HG02885 (cell line): ENCODE measurements around the gene NEK6.

Experiments used
- ATAC-seq: cut with Tn5 transposase; IDR thresholded peaks from one replicate; pipeline ENCODE4 v1.9.1; 2021; ENCODE audit warnings: mild to moderate bottlenecking; ENCODE audit not compliant: unreplicated experiment, poor library complexity

Gene NEK6

DNA sequence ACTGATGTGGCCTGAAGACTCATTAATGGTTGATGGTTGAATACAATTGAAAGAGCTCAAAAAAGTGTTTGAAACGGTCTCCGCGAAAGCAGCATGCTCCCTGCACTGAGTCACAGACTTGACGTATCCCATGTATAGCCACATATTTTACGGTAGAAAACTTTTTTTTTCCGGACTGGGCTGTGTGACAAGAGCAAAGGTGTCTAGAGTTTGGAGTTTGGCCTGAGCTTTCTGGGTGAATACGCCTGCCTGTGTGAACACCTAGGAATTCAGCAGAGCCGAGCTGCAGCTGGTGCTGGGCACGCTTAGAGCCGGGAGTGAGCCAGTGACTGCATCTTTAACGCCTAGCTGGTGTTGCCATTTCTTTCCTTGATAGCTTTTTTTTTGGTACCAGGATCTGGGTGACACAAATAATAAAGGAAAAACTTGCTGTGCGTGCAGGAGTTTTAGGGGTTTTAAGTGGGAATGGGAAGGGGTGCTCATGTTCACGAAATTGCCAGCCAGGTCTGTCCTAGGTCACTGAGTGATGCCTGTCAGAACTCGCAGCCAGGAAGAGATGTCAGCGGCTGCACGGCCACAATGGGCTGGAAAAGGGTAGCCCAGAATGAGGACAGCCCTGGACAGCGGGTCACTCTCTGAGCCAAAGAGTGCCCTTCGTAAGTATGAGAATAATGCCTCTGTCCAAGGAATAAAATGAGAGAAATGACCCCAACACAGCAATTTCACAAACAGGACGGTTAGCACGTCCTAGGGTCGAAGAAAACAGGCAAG, 105.8 kb downstream of the NEK6 start:
- no peak for ATAC-seq

DNA sequence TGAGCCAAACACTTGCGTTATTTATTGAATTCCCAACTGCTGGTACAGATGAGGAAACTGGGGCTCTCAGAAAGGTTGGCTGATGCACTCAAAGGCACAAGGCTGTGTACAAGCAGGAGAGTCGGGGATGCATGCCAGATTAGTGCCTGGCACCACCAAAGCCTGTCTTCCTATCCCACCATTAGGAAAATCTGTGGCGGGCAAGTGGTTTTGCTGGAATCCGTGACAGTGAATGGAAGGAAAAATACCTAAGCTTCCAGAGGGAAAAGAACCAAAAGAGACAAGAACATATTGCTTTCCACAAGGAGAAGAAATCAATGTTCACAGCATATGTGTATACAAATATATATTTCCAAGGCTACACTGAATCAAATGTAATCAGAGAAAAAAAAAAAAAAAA, 106.4 kb downstream of the NEK6 start:
- no peak for ATAC-seq

GRCh38 chr9:124365036-124365435, 107.3 kb downstream of the NEK6 start:
- ATAC-seq: no peak

DNA sequence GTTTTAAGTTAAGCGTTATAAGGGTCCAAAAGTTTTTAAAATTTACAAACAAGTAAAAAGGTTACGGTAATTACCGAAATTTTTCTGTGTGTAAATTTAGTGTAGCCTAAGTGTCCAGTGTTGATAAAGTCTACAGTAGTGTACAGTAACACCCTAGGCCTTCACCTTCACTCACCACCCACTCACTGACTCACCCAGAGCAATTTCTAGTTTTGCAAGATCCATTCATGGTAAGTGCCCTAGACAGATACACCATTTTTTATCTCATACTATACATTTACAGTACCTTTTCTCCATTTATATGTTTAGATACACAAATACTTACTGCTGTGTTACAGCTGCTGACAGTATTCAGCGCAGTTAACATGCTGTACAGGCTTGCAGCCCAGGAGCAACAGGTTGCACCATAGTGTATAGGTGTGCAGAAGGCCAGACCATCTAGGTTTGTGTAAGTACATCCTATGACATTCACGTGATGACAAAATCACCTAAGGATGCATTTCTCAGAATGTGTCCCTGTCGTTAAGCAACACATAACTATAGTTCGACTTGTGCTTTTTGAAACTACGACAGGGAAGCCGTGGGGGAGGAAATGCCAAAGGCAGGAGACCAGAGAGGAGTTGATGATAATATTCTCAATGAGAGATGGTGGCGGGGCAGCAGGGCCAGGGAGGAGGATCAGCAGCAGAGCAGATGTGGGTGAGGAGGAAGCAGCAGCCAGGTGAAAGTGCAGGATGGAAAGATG, 108.9 kb downstream of the NEK6 start:
- no peak for ATAC-seq

DNA sequence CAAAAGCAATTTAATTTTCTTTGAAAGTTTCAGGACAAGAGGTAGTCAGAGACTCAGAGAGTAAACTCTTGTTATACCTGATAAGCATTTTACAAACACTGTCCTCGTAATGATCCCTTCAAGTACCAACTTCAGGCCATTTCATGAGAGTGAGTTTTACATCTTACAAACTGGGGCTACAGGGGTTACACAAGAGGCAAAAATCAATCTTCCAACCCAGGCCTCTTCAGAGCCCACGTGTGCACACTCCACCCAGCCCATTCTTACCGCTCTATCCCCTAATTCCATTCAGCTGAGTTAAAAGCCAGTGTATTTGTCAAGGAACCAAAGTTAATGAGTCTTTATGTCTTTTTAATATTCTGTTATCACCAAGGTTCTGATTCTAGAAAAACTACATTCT, 110.9 kb downstream of the NEK6 start:
- no peak for ATAC-seq

DNA sequence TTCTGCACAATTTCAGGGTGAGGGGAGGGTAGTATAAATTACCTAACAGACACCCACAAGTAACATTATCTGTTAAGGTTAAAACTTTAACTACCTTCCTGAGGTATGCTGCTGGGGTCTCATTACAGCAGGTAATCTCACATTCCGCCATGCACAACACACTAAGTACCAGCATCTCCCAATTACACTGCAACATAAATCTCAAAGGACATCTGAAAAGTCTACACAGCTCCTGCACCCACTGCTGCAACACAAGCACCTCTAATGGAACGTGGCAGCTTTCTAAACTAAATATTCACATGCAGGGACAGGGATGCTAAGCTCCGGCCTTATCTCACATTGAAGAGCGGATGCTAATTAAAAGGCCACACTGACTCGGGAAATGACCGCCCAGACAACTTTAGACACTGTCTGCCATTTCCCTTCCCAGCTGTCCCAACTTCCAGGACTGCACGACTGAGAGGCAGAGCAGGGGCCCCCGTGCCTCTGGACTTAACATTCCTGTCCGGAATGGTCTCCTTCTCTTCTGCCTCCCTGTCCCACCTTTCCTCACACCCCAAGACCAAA, 111.6 kb downstream of the NEK6 start:
- ATAC-seq: no peak

DNA sequence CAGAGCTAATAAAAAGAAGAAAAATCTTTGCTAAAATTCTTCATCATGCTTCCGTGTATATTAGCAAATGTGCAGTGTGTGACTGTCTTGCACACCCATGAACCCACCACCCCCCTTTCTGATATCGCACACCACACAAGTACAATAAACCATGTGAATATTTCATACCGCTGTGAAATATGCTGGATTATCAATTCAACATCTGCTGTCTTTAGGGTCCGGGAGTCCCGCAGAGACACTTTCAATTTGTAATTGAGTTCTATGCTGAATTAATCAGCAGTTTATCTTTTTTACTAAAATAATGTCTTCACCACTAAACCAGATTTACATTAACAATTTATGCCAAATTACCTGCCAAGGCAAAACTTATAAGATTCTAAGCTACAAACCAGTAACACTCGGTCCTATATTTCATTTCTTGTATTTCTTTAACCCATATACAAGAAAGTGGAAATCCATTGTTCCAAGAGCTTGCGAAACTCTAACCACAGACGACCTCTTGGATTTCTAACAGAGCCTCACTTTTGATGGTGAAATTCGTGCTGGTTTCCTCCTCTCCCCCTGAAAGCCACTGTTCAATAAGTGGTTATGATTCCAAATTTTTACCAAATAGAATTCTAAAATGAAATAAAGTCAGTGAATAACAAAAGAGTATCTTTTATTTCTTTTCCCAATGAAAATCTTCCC, 113.3 kb downstream of the NEK6 start:
- no peak for ATAC-seq

DNA sequence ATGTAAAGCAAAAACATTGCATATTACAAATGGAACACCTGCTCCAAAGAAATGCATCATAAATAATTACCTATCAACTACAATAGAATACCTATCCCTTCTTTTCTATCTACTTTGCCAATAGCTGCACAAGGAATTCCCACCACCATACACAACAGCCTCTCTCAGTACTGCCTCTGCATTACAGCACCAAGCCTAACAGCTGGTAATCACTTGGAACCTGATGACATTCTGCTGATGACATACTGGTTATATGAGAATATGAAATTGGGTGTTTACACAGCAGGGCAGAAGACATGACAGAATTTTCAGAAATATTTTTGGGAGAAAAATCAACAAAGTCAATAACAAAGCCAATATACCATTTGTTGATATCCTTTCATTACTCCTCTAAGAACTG, 114.3 kb downstream of the NEK6 start:
- no peak for ATAC-seq

DNA sequence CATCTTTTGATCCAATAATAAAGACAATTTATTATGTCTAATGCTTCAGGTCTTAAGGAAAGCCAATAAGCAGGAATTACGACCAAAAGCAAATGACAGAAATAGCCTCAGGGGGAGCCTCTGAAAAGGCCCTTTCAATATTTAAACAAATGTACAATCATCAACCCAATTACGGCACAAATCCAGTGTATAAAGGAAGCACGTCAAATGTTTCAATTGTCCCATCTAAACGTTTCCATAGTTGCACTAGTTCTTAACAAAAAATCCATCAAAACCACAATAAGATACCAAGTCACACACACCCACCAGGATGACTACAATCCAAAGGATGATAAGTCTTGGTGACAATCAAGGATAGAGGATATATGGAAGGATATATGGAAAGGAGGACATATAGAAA, 115.6 kb downstream of the NEK6 start:
- ATAC-seq: no peak

GRCh38 chr9:124373851-124374250, 116.1 kb downstream of the NEK6 start:
- no peak for ATAC-seq

- ATAC-seq: no peak
Measured at GRCh38 chr9:124375726-124376125, 118.0 kb downstream of the NEK6 start.

DNA sequence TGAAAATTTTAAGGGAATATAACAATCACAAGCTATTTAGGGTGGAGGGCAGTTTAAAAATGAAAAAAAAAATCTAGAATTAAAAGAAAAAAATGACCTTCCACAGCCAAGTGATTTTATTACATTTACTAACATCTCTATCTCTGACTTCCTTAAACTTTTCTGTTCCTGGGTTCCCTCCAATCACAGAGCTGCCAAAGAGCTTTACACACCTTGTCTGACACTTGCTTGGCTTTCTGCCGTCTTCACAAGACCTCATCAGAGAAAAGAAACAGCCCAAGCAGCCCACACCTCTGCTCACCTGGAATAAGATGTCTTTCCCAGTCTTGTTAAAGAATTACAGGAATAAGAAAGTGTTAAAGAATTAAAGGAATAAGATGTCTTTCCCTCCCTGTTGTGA, 118.6 kb downstream of the NEK6 start:
- ATAC-seq: no peak

- ATAC-seq: no peak
Measured at GRCh38 chr9:124377551-124378406, 120.0 kb downstream of the NEK6 start.

DNA sequence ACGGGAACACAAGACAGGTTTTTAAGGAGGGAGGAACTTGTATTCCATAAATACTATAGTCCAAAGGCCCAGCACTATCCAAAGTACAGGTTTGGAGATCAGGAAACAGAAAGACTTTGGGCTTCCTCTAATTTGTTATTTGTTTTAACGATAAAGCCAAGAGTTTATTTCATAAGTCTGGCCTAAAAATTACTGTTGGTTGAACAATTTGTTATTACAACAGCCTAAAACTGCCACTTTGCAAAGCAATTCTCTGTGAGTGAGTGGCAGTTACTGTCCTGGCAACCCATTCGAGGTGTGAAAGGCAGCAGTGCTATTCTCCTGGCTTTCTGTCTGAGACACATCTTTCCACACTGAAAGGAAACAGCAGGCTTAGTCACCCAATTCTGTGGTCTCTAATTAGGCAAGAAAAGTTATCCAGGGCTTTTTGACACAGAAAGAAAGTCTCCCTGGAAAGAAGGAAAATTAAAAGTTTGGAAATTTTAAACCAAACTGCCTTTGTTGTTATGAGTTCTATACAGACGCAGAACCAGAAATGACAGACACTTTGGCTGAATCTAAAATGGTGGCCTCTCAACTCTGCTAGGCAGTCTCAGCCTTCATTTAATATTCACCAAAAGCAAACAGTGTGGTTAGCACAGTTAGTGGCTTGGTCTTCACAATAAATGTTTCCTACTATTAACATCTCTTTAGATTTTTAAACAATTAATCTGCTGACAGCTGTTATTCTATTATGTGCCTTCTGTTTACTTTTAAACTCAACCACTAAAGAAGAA, 123.6 kb downstream of the NEK6 start:
- ATAC-seq: no peak

DNA sequence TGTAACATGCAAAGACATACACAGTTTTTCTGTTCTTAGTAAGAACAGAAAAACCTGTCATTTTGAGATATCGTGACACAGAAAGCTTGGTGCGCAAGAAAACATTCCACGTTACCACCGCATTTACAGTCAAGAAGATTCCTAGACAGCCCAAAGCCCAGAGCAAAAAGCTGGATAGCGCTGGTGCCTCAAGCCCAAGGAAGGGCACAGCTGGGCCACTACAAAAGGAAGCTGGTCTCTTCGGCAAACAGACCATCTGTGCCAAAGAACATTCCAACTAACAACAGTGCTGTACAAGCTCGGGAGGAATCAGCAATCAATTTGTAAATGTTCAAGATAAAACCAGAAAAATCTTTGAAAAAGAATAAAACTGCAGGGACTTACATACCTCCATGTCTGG, 126.5 kb downstream of the NEK6 start:
- ATAC-seq: no peak

GRCh38 chr9:124384846-124385245, 127.1 kb downstream of the NEK6 start:
- ATAC-seq: no peak

- ATAC-seq: no peak
Measured at GRCh38 chr9:124385623-124386022, 127.9 kb downstream of the NEK6 start.

GRCh38 chr9:124386201-124386600, 128.5 kb downstream of the NEK6 start:
- ATAC-seq: no peak

GRCh38 chr9:124388275-124389048, 130.7 kb downstream of the NEK6 start:
- ATAC-seq: no peak
